HepG2 (cell line): ENCODE data around the gene MIA2. TPM values are rescaled to one million over a fixed set of nuclear protein-coding genes. Genes with fewer than 3 reads are reported as not detected.
A peak's percentile ranks its signal among the peaks of the same experiment; 100 is the strongest.

Experiments
- ATAC-seq: fragments of 200-7000 bp; cut with Tn5 transposase; 3 replicates; pipeline ENCODE4 v1.9.1; 2020; ENCODE audit warnings: mild to moderate bottlenecking, moderate library complexity
- BruUV-seq: library from RNA; stranded (reverse); fragments of 400-500 nt; replicated peaks from 2 replicates; lab custom pipeline; 2021; lab: Mats Ljungman, UMichigan
- CTCF ChIA-PET: fragments of 300-600 bp; formaldehyde crosslinking; extraction: SDS; loops from one replicate; lab custom pipeline; 2021; ENCODE audit warnings: low total read pairs, inconsistent platforms, low intra/inter-chr PET ratio; lab: Yijun Ruan, JAX
- POLR2A ChIA-PET: fragments of 350-600 bp; sonication (Branson Sonifier 250); formaldehyde crosslinking; loops from one replicate; lab custom pipeline; 2020; ENCODE audit warnings: antibody characterized with exemption, inconsistent platforms; lab: Yijun Ruan, JAX
- DNase-seq: peaks from one replicate; pipeline ENCODE4 v3.0.0-alpha.2; 2015; ENCODE audit warnings: low spot score
- FAIRE-seq: peaks from 3 replicates; lab custom pipeline; 2011; peaks lifted over from hg19 to GRCh38; lab: Jason Lieb, UNC
- H2AFZ ChIP-seq: one replicate; pipeline ENCODE4 v1.6.1; 2011; ENCODE audit warnings: low read length, inconsistent platforms
- H3K27ac ChIP-seq: fragments of 300-600 bp; 3 replicates; pipeline ENCODE4 v1.8.0; 2011; ENCODE audit warnings: mixed run types, mild to moderate bottlenecking, mixed read lengths, low read length, inconsistent platforms; ENCODE audit not compliant: insufficient read depth; ENCODE audit errors: extremely low read length
- H3K27me3 ChIP-seq, 2 experiments: fragments of 200-600 bp in 1 of 2; 2 replicates in 1 of 2; 3 replicates in 1 of 2; pipeline versions ENCODE4 v1.6.0 to v1.8.0; 2011; ENCODE audit warnings: low read length in 2 of 2, mild to moderate bottlenecking in 2 of 2, moderate library complexity in 2 of 2, inconsistent platforms in 1 of 2; ENCODE audit not compliant: insufficient read depth in 2 of 2, control insufficient read depth in 1 of 2
- H3K36me3 ChIP-seq, 2 experiments: fragments of 200-600 bp in 1 of 2; replicated peaks in 1 of 2; 2 replicates in 1 of 2; 3 replicates in 1 of 2; pipeline versions ENCODE4 v1.5.1 to v1.8.0; 2011; ENCODE audit warnings: low read length in 2 of 2, inconsistent platforms in 1 of 2; ENCODE audit not compliant: insufficient read depth in 2 of 2, control insufficient read depth in 1 of 2
- H3K4me1 ChIP-seq: 2 replicates; pipeline ENCODE4 v1.5.1; 2012; ENCODE audit warnings: low read length, inconsistent platforms; ENCODE audit not compliant: insufficient read depth
- H3K4me2 ChIP-seq: 2 replicates; pipeline ENCODE4 v1.6.0; 2011; ENCODE audit warnings: low read depth, low read length, inconsistent platforms
- H3K4me3 ChIP-seq, 3 experiments: fragments of 200-600 bp in 1 of 3; sonication (generic), shearing (Covaris generic) in 1 of 3; replicated peaks in 1 of 3; 2 replicates each; pipeline ENCODE4 v1.5.1; 2011 to 2016; ENCODE audit warnings: low read length in 3 of 3, inconsistent platforms in 2 of 3, low read depth in 2 of 3, mild to moderate bottlenecking in 2 of 3, control low read depth in 1 of 3, mixed read lengths in 1 of 3; ENCODE audit not compliant: insufficient read depth in 1 of 3
- H3K79me2 ChIP-seq: one replicate; pipeline ENCODE4 v1.6.1; 2011; ENCODE audit warnings: low read length, inconsistent platforms; ENCODE audit not compliant: insufficient read depth
- H3K9ac ChIP-seq: 2 replicates; pipeline ENCODE4 v1.6.0; 2011; ENCODE audit warnings: mild to moderate bottlenecking, low read depth, low read length, inconsistent platforms; ENCODE audit not compliant: insufficient read depth
- H3K9me3 ChIP-seq: 2 replicates; pipeline ENCODE4 v1.5.1; 2012; ENCODE audit warnings: mild to moderate bottlenecking, low read length
- H4K20me1 ChIP-seq: 2 replicates; pipeline ENCODE4 v1.6.0; 2011; ENCODE audit warnings: inconsistent platforms, mild to moderate bottlenecking, low read length, moderate library complexity; ENCODE audit not compliant: insufficient read depth
- HCFC1 ChIP-seq: fragments of 150-350 bp; IDR thresholded peaks from 2 replicates; pipeline ENCODE4 v1.6.1; 2014; ENCODE audit warnings: low read depth, low read length
- KMT2B ChIP-seq: IDR thresholded peaks from 2 replicates; pipeline ENCODE4 v1.6.1; 2016; ENCODE audit warnings: missing genetic modification reagents, missing compliant biosample characterization
- MAFK ChIP-seq, 2 experiments: IDR thresholded peaks in 1 of 2; conservative IDR thresholded peaks in 1 of 2; 2 replicates each; pipeline ENCODE4 v1.6.1; 2011; ENCODE audit warnings: improper control_type of control experiment in 2 of 2, low read length in 2 of 2
- RCOR2 ChIP-seq: IDR thresholded peaks from 2 replicates; pipeline ENCODE4 v1.6.1; 2016; ENCODE audit warnings: missing biosample characterization, missing genetic modification reagents
- STAG1 ChIP-seq: sonication (generic); formaldehyde crosslinking; IDR thresholded peaks from 2 replicates; pipeline ENCODE4 v1.4.0; 2020; ENCODE audit warnings: missing genetic modification reagents
- USF2 ChIP-seq, 2 experiments: sonication (generic) in 1 of 2; formaldehyde crosslinking in 1 of 2; IDR thresholded peaks; 2 replicates each; pipeline versions ENCODE4 v1.5.1 to v1.6.1; 2011 to 2020; ENCODE audit warnings: borderline replicate concordance in 1 of 2, low read depth in 1 of 2, low read length in 1 of 2, mild to moderate bottlenecking in 1 of 2, missing genetic modification reagents in 1 of 2, moderate library complexity in 1 of 2
- ZNF10 ChIP-seq: sonication (generic); formaldehyde crosslinking; IDR thresholded peaks from 2 replicates; pipeline ENCODE4 v1.4.0; 2020; ENCODE audit warnings: mild to moderate bottlenecking, low read depth, missing genetic modification reagents, borderline replicate concordance
- ZNF136 ChIP-seq: sonication (generic); formaldehyde crosslinking; IDR thresholded peaks from 2 replicates; pipeline ENCODE4 v1.8.1; 2022; ENCODE audit warnings: low read depth, mild to moderate bottlenecking, moderate library complexity, missing genetic modification reagents
- ZNF256 ChIP-seq: sonication (generic); formaldehyde crosslinking; conservative IDR thresholded peaks from 2 replicates; pipeline ENCODE4 v1.4.0; 2020; ENCODE audit warnings: missing genetic modification reagents
- ZNF460 ChIP-seq: sonication (generic); formaldehyde crosslinking; IDR thresholded peaks from 2 replicates; pipeline ENCODE4 v1.5.1; 2020; ENCODE audit warnings: missing genetic modification reagents, mild to moderate bottlenecking, borderline replicate concordance
- ZNF639 ChIP-seq: conservative IDR thresholded peaks from 2 replicates; pipeline ENCODE4 v1.6.1; 2018; ENCODE audit warnings: missing genetic modification reagents
- WGBS: methylation state at CpG from one replicate; pipeline ENCODE4 v1.1.6; 2017; ENCODE audit warnings: low lambda C conversion rate; 5-methylcytosine and 5-hydroxymethylcytosine counted together
- in situ Hi-C: cut with HindIII; loops from 2 replicates; pipeline ENCODE4 v1.10.0; 2017; ENCODE audit warnings: low pct_unique_long_range_greater_than_20kb; ENCODE audit not compliant: extremely low pct_ligation_motif_present
- intact Hi-C: fragments of 100-400 bp; cut with micrococcal nuclease; formaldehyde crosslinking; loops from one replicate; pipeline ENCODE4 v1.10.0; 2022; ENCODE audit not compliant: unreplicated experiment
- polyA plus RNA-seq, 8 experiments: library from polyadenylated mRNA; depleted of rRNA in 3 of 8; stranded (reverse) in 7 of 8; unstranded in 1 of 8; fragments of >200 nt; fragmentation: Illumina TruSeq in 4 of 8; extraction: Trizol in 4 of 8; gene quantifications; 2 replicates each; pipeline versions ENCODE4 v1.2.1 to v1.2.3, GENCODE V29; 2011 to 2016; ENCODE audit warnings: low read depth in 4 of 8, missing spikeins in 1 of 8, mixed read lengths in 1 of 8; ENCODE audit not compliant: insufficient read depth in 1 of 8
- total RNA-seq, 5 experiments: library from RNA; depleted of rRNA; stranded (reverse); fragments of >200 nt; fragmentation: Illumina TruSeq; extraction: Trizol; gene quantifications; 2 replicates each; pipeline ENCODE4 v1.2.3, GENCODE V29; 2016; ENCODE audit warnings: low read depth in 1 of 5
- TF ChIP-seq, protein P1 (sequence below): sonication (generic); formaldehyde crosslinking; IDR thresholded peaks from 2 replicates; pipeline ENCODE4 v1.5.1; 2020; ENCODE audit warnings: mild to moderate bottlenecking, missing genetic modification reagents

The MIA2 gene
- total and polyA plus RNA-seq, 2 of the 13 experiments (the other 11 are each of a cell fraction or from before 2014, with no cell fraction given): 134 to 158 TPM

GRCh38 chr14:39416072-39416471 lies 182.4 kb downstream of the MIA2 start:
- POLR2A ChIA-PET: no interaction called here
- no peak for DNase-seq
- WGBS: 96% methylated on average over 1 of the region's 1 CpG
- Histone ChIP-seq H2AFZ (no peak overlapping the region), H4K20me1 (no peaks in the 10 kb centered on the region), H3K4me3 (no peak overlapping the region), H3K79me2 (no peaks in the 10 kb centered on the region), H3K4me2 (no peak overlapping the region)
- intact Hi-C loops (no loop called here), in situ Hi-C loops (no loop called here)
- TF ChIP-seq ZNF639 (CRISPR knock-in tag) (no peak), HCFC1 (no peak), ZNF256 (CRISPR knock-in tag) (no peak), ZNF10 (CRISPR knock-in tag) (no peak), USF2 (IDR thresholded peaks at IDR 0.05; ENCODE audit: low read depth, low read length) (no peak), USF2 (CRISPR knock-in tag; IDR thresholded peaks at IDR 0.05; ENCODE audit: borderline replicate concordance) (no peak), RCOR2 (CRISPR knock-in tag) (peak; percentile 45; the same call in 1 of the 2 replicates), STAG1 (no peak), MAFK (conservative IDR thresholded peaks at IDR 0.05 in 1 of 2, IDR thresholded peaks at IDR 0.05 in 1 of 2; ENCODE audit: low read length in 2 of 2) (no peak), ZNF460 (CRISPR knock-in tag) (no peak), ZNF136 (CRISPR knock-in tag) (peak; percentile 100), KMT2B (no peak)
- TF ChIP-seq, protein P1, sequence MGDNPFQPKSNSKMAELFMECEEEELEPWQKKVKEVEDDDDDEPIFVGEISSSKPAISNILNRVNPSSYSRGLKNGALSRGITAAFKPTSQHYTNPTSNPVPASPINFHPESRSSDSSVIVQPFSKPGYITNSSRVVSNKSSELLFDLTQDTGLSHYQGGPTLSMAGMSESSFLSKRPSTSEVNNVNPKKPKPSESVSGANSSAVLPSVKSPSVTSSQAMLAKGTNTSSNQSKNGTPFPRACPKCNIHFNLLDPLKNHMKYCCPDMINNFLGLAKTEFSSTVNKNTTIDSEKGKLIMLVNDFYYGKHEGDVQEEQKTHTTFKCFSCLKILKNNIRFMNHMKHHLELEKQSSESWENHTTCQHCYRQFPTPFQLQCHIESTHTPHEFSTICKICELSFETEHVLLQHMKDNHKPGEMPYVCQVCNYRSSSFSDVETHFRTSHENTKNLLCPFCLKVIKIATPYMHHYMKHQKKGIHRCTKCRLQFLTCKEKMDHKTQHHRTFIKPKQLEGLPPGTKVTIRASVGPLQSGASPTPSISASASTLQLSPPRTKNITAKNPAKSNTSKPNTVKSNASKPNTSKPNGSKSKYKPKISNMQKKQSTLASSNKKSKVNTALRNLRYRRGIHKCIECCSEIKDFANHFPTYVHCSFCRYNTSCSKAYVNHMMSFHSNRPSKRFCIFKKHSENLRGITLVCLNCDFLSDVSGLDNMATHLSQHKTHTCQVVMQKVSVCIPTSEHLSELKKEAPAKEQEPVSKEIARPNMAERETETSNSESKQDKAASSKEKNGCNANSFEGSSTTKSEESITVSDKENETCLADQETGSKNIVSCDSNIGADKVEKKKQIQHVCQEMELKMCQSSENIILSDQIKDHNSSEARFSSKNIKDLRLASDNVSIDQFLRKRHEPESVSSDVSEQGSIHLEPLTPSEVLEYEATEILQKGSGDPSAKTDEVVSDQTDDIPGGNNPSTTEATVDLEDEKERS (CRISPR knock-in tag): peak; percentile 91; the same call in 1 of the 2 replicates
- TF ChIP-seq, all 625 proteins: peak for 3
- no peak for FAIRE-seq
- H3K27ac ChIP-seq: no peak overlapping the region
- no peak for ATAC-seq
- no TSS peak for BruUV-seq
- no peak overlapping the region for H3K9ac ChIP-seq
- no peaks in the 10 kb centered on the region; a peak in 1 of 5 replicates for H3K36me3 ChIP-seq
- no peaks in the 10 kb centered on the region for H3K4me1 ChIP-seq
- peaks cover 19% of the 10 kb centered on the region for H3K9me3 ChIP-seq
- CTCF ChIA-PET: no interaction called here
- H3K27me3 ChIP-seq: no peaks in the 10 kb centered on the region
